Hematopoietic multipotent progenitor cell (in vitro differentiated cells): ENCODE measurements around the gene C17orf114.

ENCODE experiments used
- DNase-seq, 3 donors: peaks; one replicate each; pipeline ENCODE4 v3.0.0-alpha.2; 2011 to 2015; ENCODE audit warnings: low read depth in 2 of 3, low spot score in 2 of 3

Gene C17orf114

DNA sequence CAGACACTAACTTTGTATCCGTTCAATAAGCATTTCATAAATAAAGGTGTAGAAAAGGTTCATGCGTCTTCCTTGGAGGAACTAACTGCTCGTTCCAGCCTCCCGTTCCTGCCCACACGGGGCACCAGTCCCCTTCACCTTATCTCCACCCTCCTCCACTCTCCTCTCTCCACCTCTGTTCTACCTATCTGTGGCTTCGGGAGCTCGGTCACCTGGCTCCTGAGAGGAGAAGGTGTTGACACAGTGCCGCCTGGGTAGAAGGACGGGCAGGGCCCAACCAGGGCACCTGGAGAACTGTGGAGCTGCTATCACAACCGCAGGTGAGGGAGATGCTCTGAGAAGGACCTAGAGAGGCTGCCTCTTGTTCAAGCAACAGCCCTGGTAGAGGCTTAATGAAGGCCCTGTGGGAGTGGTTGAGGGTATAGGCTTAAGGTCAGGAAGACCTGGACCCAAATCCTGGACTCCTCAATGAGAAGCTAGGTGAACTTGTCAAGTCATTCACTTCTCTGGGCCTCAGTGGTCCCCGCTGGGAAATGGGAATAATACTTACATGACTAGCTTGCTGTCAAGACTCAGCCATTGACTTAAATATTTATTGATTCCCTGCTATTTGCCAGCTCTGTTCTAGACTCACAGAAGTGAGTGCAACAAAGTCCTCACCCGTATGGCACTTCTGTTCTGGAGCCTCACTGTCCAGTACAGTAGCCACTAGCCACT, 21.4 kb upstream of the C17orf114 start:
- no peak for DNase-seq

DNA sequence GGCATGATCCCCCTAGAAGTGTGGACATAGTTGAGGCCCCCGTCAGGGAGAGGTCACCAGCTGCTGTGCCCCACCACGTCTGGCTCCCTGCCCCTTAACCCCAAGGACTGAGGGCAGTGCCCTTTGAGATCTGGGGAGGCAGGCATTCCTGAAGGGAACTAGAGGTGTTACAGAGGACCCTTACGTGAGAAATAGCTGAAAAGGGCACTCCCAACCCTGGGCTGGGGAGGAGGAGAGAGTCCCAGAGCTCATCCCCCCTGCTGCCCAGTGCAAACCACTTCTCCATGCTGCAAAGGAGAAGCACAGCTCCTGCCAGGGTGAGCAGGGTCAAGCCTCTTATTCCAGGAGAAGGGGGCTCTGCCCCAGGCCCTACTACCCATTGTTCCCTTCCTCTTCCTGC, 20.7 kb upstream of the C17orf114 start:
- no peak for DNase-seq

DNA sequence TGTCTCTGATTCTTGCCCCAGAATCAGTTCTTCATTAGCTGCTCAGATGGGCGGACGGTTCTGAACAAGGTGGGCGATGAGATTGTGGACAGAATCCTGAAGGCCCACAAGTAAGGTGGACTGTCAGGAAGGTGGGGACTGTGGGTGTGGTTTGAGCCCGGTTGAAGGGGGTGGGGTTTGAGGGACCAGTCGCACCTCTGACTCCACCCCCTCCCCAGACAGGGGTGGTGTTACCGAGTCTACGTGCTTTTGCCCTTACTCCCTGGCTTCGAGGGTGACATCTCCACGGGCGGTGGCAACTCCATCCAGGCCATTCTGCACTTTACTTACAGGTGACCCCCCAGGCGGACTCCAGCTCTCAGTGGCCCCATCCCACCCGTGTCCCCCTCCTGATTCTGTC, 16.1 kb upstream of the C17orf114 start:
- DNase-seq, result no peak

DNA sequence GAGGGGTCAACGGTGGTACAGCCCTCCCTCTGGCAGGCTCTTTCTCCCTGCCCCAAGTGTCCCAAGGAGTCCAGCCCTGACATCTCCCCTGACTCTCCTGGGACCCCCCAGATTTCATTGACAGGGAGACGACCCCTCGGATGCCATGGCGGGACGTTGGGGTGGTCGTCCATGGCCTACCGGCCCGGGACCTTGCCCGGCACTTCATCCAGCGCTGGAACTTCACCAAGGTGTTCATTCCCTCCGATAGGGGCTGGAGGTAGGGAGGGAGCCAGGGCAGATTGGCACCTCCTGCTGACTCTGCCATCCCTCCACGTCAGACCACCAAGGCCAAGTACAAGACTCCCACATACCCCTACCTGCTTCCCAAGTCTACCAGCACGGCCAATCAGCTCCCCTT, 14.7 kb upstream of the C17orf114 start:
- no peak for DNase-seq

DNA sequence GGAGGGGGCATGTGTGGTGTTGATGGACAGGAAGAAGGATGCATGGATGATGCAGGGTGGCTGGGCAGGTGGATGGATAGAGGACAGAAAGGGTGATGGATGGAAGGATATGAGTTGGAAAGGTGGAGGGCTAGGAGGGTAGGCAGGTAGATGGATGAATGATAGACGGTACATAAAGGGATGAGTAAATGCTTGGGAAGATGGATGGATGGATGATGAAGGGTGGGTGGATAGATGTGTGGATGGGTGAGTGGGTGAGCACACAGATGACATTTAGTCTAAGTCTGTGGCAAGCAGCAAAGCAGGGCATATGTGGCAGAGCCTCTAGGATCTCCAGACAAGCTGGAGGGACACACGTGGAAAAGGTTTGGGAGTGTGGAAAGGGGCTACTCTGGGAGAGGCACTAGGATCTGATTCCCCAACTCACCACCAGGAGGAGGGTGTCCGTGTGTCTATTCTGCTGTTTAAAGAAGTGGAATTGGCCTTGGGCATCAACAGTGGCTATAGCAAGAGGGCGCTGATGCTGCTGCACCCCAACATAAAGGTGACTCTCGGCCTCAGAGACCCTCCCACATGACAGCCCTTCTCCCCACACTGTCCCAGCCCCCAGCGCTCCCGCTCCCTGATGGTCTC, 13.0 kb upstream of the C17orf114 start:
- DNase-seq, result no peak

DNA sequence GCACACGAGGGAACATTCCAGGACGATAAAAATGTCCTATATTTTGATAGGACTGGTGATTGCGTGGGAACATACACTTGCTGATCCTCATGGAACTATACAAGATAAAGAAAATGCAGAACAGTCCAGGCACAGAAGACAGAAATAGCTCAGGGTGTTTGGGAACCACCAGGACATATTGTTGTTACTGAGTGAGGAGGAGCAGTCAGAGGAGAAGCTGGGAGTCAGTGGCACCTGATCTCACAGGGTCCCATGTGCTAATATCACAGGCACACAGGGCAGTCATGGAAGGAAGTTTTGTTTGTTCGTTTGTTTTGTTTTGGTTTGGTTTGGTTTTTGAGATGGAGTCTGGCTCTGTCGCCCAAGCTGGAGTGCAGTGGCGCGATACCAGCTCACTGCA, 10.6 kb upstream of the C17orf114 start:
- no peak for DNase-seq

DNA sequence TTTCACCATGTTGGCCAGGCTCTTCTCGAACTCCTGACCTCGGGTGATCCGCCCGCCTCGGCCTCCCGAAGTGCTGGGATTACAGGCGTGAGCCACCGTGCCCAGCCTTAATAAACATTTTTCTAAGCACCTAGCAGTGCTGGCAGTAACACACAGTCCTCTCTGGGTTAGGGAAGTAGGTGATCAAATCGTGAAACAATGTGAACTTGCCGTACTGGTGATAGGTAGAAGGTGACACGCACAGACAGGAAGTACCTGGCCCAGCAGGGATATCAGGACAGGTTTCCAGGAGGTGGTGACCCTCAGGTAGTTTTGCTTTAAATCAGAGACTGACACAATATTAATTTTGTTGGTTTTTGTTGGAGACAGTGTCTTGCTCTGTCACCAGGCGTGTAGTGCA, 9.3 kb upstream of the C17orf114 start:
- DNase-seq, result no peak

DNA sequence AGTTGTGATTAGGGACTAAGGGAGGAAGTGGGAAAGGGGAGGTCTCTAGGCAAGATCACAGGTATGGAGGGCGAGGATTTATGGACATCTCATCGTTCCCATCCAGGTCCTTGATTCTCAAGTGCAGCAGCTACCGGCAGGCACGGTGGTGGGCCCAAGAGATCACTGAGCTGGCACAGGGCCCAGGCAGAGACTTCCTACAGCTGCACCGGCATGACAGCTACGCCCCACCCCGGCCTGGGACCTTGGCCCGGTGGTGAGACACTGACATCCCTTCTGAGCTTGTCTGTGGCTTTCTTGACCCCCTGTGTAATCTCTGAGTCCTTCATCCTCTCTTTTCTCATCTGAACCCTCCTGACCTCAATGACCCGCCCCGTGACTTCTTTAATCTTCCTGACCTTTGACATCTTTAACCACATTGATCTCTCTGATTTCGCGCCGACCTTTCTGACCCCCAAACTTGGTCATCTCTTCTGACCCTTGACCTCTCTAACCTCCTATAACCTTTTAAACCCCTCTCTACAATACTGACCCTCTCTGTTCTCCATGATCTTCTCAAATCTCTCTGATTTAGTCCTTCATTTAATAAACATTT, 8.7 kb upstream of the C17orf114 start:
- DNase-seq, result peak in 1 of 3 donors; percentile 43

DNA sequence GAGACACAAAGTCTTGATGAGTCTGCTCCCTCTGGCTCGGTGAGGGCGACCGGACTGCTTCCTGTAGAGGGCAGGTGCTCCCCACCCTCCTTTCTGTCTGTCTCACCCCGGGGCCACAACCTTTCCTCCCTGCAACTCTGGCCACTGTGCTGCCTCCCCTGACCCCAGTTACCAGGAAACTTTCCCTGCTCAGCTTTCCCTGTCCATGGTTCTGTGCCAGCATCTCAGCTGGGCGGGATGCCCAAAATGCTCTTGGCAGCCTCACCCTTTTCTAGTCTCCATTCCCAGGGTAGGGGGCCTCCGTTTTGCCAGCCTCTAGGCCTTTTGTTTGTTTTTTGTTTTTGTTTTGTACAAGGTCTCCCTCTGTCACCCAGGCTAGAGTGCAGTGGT, 6.2 kb upstream of the C17orf114 start:
- no peak for DNase-seq

DNA sequence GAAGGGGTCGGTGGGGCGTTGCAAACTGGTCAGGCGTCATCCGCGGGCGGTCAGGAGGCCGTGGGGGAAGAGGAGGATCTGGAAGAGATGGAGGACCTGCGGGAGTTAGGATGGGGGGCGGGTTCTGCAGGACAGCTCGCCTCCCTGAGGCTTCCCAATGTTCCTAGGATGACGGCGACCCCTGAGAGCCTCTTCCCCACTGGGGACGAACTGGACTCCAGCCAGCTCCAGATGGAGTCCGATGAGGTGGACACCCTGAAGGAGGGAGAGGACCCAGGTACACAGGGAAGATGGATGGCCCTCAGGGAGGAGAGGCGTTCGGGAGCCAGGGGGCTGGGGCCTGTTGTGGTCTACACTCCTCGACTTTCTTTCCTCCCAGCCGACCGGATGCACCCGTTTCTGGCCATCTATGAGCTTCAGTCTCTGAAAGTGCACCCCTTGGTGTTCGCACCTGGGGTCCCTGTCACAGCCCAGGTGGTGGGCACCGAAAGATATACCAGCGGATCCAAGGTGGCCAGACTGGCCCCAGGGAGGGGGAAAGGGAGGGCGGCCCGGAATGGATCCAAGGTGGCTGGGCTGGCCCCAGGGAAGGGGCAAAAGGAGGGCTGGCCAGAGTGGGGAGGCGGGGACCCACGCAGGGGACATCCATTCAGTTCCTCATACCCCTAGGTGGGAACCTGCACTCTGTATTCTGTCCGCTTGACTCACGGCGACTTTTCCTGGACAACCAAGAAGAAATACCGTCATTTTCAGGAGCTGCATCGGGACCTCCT, 5.7 kb upstream of the C17orf114 start:
- DNase-seq, result no peak

DNA sequence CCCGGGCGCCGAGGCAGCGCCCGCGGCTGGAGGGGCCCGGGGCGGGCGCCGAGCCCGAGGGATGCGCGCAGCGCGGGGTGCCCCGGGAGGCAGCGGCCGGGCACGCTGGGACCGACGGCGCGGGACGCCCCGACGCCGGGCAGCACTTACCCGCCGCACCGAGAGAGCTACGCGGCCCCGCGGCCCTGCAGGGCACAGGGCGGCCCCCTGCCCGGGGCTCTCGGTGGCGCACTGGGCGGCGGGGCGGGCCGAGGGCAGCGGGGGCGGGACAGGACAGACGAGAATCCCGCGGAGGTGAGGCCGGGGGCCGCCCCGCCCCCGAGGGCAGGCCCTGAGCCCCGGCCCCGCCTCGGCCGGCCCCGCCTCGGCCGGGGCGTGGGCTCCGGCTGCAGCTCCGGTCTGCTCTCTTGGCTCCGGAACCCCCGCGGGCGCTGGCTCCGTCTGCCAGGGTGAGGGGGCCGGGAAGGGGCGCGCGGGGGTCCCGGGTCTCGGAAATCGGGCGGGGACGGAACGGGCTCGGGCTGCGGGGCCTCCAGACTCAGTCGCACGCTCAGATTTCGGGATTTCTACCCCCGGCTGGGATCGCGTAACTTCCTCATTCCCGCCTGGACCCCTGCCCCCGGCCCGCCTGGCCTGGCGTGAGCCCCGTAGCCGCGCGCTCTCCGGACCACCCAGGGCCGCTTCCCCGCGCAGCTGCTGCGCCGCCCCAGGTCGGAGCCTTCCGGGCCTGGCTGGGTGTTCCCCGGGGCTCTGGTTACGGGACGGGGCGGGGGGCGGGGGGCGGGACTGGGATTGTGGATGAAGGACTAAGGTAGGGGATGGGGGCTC, 4.9 kb upstream of the C17orf114 start, which contains the start of gene PLD2:
Gene PLD2 (plus strand): TSS at position 376 of the 828 bp plus-strand sequence. CDS start 621 bp downstream, outside the sequence.
- DNase-seq, result peak; percentile 66 to 82 (median 81)

DNA sequence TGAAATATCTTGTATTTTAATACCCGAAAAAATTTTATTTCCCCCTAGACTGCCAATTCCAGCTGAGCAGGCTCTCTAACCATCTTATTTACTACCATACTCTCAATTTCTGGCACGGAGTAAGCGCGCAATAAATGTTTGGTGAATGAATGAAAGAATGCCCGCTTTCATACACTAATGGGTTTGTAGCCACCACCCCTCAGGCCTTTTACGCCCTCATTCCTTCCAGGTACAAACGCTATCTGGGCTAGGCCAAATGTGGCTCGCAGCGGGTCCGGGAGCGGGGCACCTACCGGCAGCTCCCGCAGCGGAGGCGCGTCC, 4.3 kb upstream of the C17orf114 start:
- no peak for DNase-seq

DNA sequence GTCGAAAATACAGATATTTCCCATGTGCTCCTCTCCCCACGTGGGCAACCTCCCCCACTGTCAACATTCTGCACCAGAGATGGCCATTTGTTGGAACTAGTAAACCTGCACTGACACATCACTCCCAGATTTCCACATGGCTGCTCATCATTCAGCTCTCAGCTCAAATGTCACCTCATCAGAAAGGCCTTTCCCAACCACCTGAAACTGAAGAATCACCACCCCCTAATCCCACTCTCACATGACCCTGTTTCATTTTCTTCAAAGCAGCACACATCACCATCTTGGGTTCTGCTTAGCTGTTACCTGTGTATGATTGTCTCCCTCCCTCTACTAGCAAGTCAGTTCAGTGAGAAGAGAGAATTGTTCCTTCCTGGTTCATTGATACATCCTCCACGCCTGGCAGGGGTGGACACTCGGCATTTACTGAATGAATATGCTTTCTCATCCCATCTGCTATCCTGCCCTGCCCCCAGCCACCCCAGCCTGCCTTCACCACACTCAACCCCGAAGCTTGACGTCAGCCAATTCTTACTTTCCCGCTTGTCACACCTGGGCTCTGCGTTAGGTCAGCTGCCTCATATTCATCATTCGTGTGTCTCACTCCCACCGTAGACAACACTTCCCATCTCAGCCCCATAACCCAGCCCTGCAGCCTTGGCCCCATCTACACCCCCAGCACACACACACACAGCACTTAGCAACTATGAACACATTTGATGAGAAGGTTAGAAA, 1.5 kb downstream of the C17orf114 start:
- DNase-seq, result no peak

DNA sequence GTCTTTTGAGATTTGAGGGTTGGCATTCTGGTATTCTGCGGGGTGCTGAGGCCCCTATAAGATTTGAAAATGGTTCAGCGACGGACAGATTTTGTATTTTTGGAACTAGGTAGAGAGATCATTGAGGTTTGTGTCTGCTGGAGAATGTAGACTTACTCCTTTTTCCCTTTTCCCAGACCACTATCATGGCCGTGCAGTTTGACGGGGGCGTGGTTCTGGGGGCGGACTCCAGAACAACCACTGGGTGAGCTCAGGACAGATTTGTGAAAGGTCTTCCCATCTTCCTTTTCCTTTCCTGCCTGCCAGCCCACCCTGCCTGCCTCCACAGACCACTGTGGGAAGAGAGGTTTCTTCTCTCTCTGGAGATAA, 5.6 kb downstream of the C17orf114 start:
- DNase-seq, result no peak

DNA sequence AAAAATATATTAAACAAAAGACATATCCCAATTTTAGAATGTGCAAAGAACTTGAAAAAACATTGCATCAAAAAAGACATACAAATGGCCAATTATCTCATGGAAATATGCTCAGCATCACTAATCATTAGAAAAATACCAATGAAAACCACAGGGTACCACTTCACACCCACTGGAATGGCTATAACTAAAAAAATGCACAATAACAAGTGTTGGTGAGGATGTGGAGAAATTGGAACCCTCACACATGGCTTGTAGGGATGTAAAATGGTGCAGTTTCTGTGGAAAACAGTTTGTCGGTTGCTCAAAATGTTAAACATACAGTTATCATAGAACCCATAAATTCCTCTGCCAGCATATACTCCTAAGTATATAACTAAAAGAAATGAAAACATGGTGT, 7.0 kb downstream of the C17orf114 start:
- DNase-seq, result no peak

DNA sequence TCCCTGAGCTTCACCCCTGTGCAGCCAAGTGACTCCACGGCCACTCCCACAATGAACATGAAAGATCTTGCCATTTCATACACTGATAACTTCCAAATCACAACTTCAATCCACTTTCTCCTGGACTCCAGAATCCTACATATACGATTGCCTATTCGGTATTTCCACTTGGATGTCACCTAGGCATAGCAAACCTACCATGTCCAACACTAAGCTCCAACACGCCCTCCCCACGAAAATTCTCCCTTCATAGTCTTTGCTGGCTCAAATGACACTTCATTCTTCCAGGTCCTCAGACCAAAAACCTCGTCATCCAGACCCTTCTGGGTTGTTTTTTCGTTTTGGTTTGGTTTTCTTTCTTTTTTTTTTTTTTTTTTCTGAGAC, 11.4 kb downstream of the C17orf114 start:
- no peak for DNase-seq

DNA sequence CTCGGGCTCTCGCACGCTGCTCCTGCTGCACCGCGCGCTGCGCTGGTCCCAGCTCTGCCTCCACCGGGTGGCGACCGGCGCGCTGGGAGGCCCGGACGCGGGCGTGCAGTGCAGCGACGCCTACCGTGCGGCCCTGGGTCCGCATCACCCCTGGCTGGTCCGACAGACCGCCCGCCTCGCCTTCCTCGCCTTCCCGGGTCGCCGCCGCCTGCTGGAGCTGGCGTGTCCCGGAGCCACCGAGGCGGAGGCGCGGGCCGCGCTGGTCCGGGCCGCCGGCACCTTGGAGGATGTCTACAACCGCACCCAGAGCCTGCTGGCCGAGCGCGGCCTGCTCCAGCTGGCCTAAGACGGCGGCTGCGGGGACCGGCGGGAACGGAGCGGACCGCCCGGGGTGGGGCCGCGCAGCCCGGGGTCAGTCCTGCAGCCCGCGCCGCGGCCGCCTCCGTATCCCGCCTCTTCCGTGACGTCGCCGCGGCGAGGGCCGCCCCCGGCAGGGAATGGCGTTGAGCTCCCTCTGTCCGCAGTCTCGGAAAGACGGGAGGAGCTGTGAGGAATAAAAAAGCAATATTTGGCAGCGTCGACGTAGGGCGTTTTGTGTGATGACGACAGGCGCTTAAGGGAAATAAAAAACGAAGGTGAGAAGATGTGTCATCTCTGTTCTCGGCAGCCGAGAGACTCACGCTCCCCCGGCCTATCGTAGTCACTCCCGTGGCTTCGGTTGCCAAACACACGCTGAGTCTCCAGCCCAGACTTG, 12.0 kb downstream of the C17orf114 start:
- peak; percentile 65 to 78 (median 67) for DNase-seq

DNA sequence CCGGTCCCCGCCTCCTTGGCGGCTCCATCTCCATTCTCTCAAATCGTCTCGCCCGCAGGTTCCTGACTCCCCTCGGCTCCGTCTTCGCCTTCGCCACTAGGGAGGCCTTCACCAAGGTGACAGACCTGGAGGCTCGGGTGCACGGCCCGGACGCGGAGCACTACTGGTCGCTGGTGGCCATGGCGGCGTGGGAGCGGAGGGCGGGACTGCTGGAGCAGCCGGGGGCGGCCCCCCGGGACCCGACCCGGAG, 12.5 kb downstream of the C17orf114 start:
- DNase-seq, result peak in 1 of 3 donors; percentile 60

DNA sequence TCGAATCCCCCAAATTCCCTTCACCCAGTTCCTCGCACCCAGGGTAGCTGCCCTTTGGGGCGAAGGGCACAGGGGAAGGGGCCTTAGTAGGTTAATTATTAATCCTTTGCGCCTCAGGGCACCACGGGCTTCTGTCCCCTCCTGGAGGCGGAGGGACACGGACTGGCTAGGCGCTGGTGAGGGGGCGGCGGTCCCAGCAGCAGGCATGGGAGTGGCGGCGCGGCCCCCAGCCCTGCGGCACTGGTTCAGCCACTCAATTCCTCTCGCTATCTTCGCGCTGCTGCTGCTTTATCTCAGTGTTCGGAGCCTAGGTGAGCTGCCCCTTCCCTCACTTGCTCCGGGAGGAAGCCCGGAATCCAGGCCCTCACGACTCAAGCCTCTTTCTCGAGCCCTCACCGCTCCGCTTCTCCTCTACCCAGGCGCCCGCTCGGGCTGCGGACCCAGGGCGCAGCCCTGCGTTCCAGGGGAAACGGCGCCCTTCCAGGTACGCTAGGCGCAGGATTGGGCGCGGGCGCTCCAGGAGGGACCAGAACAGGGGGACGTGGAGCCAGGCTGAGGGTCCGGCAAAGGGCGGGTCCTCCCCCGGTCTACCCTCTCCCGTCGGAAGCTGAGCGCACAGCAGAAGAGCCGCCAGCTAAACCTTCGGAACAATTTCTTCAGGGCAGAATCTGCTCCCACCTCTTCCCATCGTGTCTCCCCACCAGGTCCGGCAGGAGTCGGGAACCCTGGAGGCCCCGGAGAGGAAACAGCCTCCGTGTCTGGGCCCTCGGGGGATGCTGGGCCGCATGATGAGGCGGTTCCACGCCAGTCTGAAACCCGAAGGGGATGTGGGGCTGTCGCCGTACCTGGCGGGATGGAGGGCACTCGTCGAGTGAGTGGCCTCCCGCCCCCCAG, 13.1 kb downstream of the C17orf114 start, which contains the start of gene GLTPD2:
Gene GLTPD2 (plus strand): TSS at position 158 of the 894 bp plus-strand sequence. CDS start 48 bp downstream, at position 206.
- DNase-seq, result no peak
